SU-DHL-6 (cell line): Measurements from ENCODE around the gene ARID3C.

Experiments used
- H2AFZ ChIP-seq: fragments of 200-600 bp; sonication (generic); 2 replicates; pipeline ENCODE4 v1.6.1; 2014; ENCODE audit warnings: low read depth, mild to moderate bottlenecking, moderate library complexity, mixed read lengths, antibody characterized with exemption, low read length; ENCODE audit not compliant: severe bottlenecking
- H3F3A ChIP-seq: fragments of 200-600 bp; shearing (Covaris generic); 2 replicates; pipeline ENCODE4 v1.6.0; 2016; ENCODE audit warnings: antibody characterized with exemption, mild to moderate bottlenecking; ENCODE audit not compliant: insufficient read depth
- H3K27ac ChIP-seq: fragments of 200-600 bp; sonication (generic); 2 replicates; pipeline ENCODE4 v1.5.1; 2016; ENCODE audit warnings: low read depth, mild to moderate bottlenecking, low read length, moderate library complexity, mixed read lengths
- H3K27me3 ChIP-seq: fragments of 200-600 bp; sonication (generic), shearing (Covaris generic); 2 replicates; pipeline ENCODE4 v1.6.0; 2014; ENCODE audit warnings: mild to moderate bottlenecking, low read length
- H3K36me3 ChIP-seq: fragments of 200-600 bp; sonication (generic); 2 replicates; pipeline ENCODE4 v1.6.1; 2014; ENCODE audit warnings: mild to moderate bottlenecking, low read length, mixed read lengths
- H3K4me2 ChIP-seq: fragments of 300-600, 200-600 bp; shearing (Covaris generic), sonication (generic); 2 replicates; pipeline ENCODE4 v1.6.0; 2014; ENCODE audit warnings: low read length, low read depth, mild to moderate bottlenecking; ENCODE audit not compliant: poor library complexity, severe bottlenecking
- H3K4me3 ChIP-seq: fragments of 200-600 bp; sonication (generic); 2 replicates; pipeline ENCODE4 v1.5.1; 2014; ENCODE audit warnings: antibody characterized with exemption, low read length, mild to moderate bottlenecking, mixed read lengths; ENCODE audit not compliant: insufficient read depth, poor library complexity, severe bottlenecking
- H3K79me2 ChIP-seq: fragments of 200-600 bp; sonication (generic); 2 replicates; pipeline ENCODE4 v1.6.1; 2014; ENCODE audit warnings: mild to moderate bottlenecking, low read length, moderate library complexity; ENCODE audit not compliant: insufficient read depth
- H3K9ac ChIP-seq: fragments of 200-600 bp; sonication (generic); 2 replicates; pipeline ENCODE4 v1.7.0; 2014; ENCODE audit warnings: mild to moderate bottlenecking, low read length
- H3K9me2 ChIP-seq: fragments of 200-600 bp; sonication (generic); replicated peaks from 2 replicates; pipeline ENCODE4 v1.6.1; 2014; ENCODE audit warnings: low read length; ENCODE audit not compliant: insufficient read depth
- H3K9me3 ChIP-seq: fragments of 200-600 bp; sonication (generic); 2 replicates; pipeline ENCODE4 v1.6.1; 2014; ENCODE audit warnings: low read length, mixed read lengths; ENCODE audit not compliant: insufficient read depth
- H4K20me1 ChIP-seq: fragments of 200-600 bp; sonication (generic); 2 replicates; pipeline ENCODE4 v1.6.1; 2014; ENCODE audit warnings: low read depth, mild to moderate bottlenecking, antibody characterized with exemption, low read length, moderate library complexity, mixed read lengths
- CTCF ChIP-seq: fragments of 200-600 bp; sonication (generic); IDR thresholded peaks from one replicate; pipeline ENCODE4 v1.5.1; 2017; ENCODE audit warnings: antibody characterized with exemption, mild to moderate bottlenecking, low read length, moderate library complexity; ENCODE audit not compliant: insufficient read depth, poor library complexity, severe bottlenecking
- EZH2phosphoT487 ChIP-seq: fragments of 200-600 bp; sonication (generic), shearing (Covaris generic); conservative IDR thresholded peaks from 2 replicates; pipeline ENCODE4 v1.6.1; 2018; ENCODE audit warnings: mild to moderate bottlenecking, antibody characterized with exemption, low read length, moderate library complexity, mixed read lengths

The ARID3C gene

GRCh38 chr9:34630402-34631154 lies 1.7 kb upstream of the ARID3C start:
- H4K20me1 ChIP-seq: no peaks in the 10 kb centered on the region
- H3K36me3 ChIP-seq: 0 out of 2 replicates have a peak, but pooled peaks cover 5% of the 10 kb centered on the region
- no peaks in the 10 kb centered on the region for H3K9me2 ChIP-seq
- no peak overlapping the region for H3K4me3 ChIP-seq
- no peak overlapping the region for H3K27ac ChIP-seq
- H3K9me3 ChIP-seq: no peaks in the 10 kb centered on the region
- no peak overlapping the region for H2AFZ ChIP-seq
- H3K9ac ChIP-seq: no peak overlapping the region
- H3K27me3 ChIP-seq: 0 out of 2 replicates have a peak, but pooled peaks cover 3% of the 10 kb centered on the region
- H3F3A ChIP-seq: peaks cover 20% of the 10 kb centered on the region
- H3K79me2 ChIP-seq: peaks cover 7% of the 10 kb centered on the region
- H3K4me2 ChIP-seq: no peak overlapping the region
- TF ChIP-seq CTCF: no peak
- TF ChIP-seq EZH2phosphoT487: no peak

GRCh38 chr9:34629491-34629808 lies 584 bp upstream of the ARID3C start:
- H3K36me3 ChIP-seq: no peaks in the 10 kb centered on the region
- no peaks in the 10 kb centered on the region for H3K9me3 ChIP-seq
- no peak overlapping the region for H3K4me3 ChIP-seq
- H4K20me1 ChIP-seq: no peaks in the 10 kb centered on the region
- no peak overlapping the region for H3K27ac ChIP-seq
- peak overlapping the region; percentile 40 for H3K4me2 ChIP-seq
- TF ChIP-seq EZH2phosphoT487 (no peak), CTCF (no peak)
- no peaks in the 10 kb centered on the region for H3K9me2 ChIP-seq
- H3F3A ChIP-seq: peaks cover 11% of the 10 kb centered on the region
- no peak overlapping the region for H3K9ac ChIP-seq
- H2AFZ ChIP-seq: no peak overlapping the region
- H3K27me3 ChIP-seq: 0 out of 2 replicates have a peak, but pooled peaks cover 3% of the 10 kb centered on the region
- no peaks in the 10 kb centered on the region for H3K79me2 ChIP-seq

- TF ChIP-seq EZH2phosphoT487 (no peak), CTCF (no peak)
- Histone ChIP-seq H3K9me2 (no peaks in the 10 kb centered on the region), H3K27me3 (0 out of 2 replicates have a peak, but pooled peaks cover 3% of the 10 kb centered on the region), H3K4me2 (peak overlapping the region; percentile 40), H3K4me3 (no peak overlapping the region), H3K36me3 (no peaks in the 10 kb centered on the region), H3F3A (0 out of 2 replicates have a peak, but pooled peaks cover 6% of the 10 kb centered on the region), H3K9ac (0 out of 2 replicates have a peak overlapping the region, but pooled peaks have one; percentile 3), H3K9me3 (no peaks in the 10 kb centered on the region), H3K27ac (no peak overlapping the region), H4K20me1 (no peaks in the 10 kb centered on the region), H3K79me2 (no peaks in the 10 kb centered on the region), H2AFZ (no peak overlapping the region)
Measured at GRCh38 chr9:34627716-34628655, 880 bp downstream of the ARID3C start.
